NCI-H774 (cell line): Measurements from ENCODE around the gene MME.

Source experiments
- DNase-seq: peaks from one replicate; lab custom pipeline; 2025; lab: John Stamatoyannopoulos, UW

MME gene

GRCh38 chr3:155079746-155080487 lies at the start of gene MME:
TSS of gene MME (plus strand) at chr3:155080319. CDS start at chr3:155084168, 3,849 bp downstream.
- DNase-seq = peak; percentile 67

GRCh38 chr3:155031186-155031585 lies 48.9 kb upstream of the MME start:
- DNase-seq = no peak

- no peak for DNase-seq
These were observed 47.2 kb upstream of the MME start for GRCh38 chr3:155032918-155033317.

GRCh38 chr3:155034786-155035185 lies 45.3 kb upstream of the MME start:
- DNase-seq = no peak

GRCh38 chr3:155035553-155035952 lies 44.6 kb upstream of the MME start:
- DNase-seq = no peak

- DNase-seq = no peak
These were observed 42.5 kb upstream of the MME start for GRCh38 chr3:155037508-155038202.

GRCh38 chr3:155038203-155038554 lies 41.9 kb upstream of the MME start:
- DNase-seq = no peak

GRCh38 chr3:155046935-155047334 lies 33.2 kb upstream of the MME start:
- DNase-seq = no peak

GRCh38 chr3:155047672-155048071 lies 32.4 kb upstream of the MME start:
- DNase-seq = no peak

GRCh38 chr3:155049959-155050358 lies 30.2 kb upstream of the MME start:
- DNase-seq = no peak

- DNase-seq = no peak
These were observed 27.6 kb upstream of the MME start for GRCh38 chr3:155052470-155052869.

- DNase-seq = no peak
These were observed 26.4 kb upstream of the MME start for GRCh38 chr3:155053756-155054155.

GRCh38 chr3:155064920-155065319 lies 15.2 kb upstream of the MME start:
- no peak for DNase-seq

- DNase-seq = no peak
These were observed 14.6 kb upstream of the MME start for GRCh38 chr3:155065537-155065936.

- DNase-seq = no peak
These were observed 10.4 kb upstream of the MME start for GRCh38 chr3:155069729-155070128.

GRCh38 chr3:155070316-155070715 lies 9.8 kb upstream of the MME start:
- no peak for DNase-seq

GRCh38 chr3:155070932-155071387 lies 9.2 kb upstream of the MME start:
- DNase-seq = no peak

GRCh38 chr3:155075200-155075599 lies 4.9 kb upstream of the MME start:
- DNase-seq = no peak

GRCh38 chr3:155076888-155077287 lies 3.2 kb upstream of the MME start:
- DNase-seq = no peak

- no peak for DNase-seq
These were observed 1.2 kb upstream of the MME start for GRCh38 chr3:155078711-155079467.

GRCh38 chr3:155079468-155079745 lies 712 bp upstream of the MME start:
- DNase-seq = no peak

- DNase-seq = no peak
These were observed 573 bp downstream of the MME start for GRCh38 chr3:155080692-155081091.

- no peak for DNase-seq
These were observed 3.3 kb downstream of the MME start for GRCh38 chr3:155083313-155083905.
